MM.1S (cell line): Measurements from ENCODE around the gene PISD.
A peak's percentile ranks its signal among the peaks of the same experiment; 100 is the strongest.

Experiments
- DNase-seq: peaks from one replicate; pipeline ENCODE4 v3.0.0-alpha.2; 2015
- H2AFZ ChIP-seq: fragments of 300-600 bp; sonication (generic); 2 replicates; pipeline ENCODE4 v1.6.0; 2016; ENCODE audit warnings: antibody characterized with exemption, low read length
- H3F3A ChIP-seq: fragments of 300-600 bp; sonication (generic); 2 replicates; pipeline ENCODE4 v1.6.1; 2016; ENCODE audit warnings: mild to moderate bottlenecking, antibody characterized with exemption, low read length, moderate library complexity, mixed read lengths; ENCODE audit not compliant: insufficient read depth
- H3K27ac ChIP-seq: fragments of 300-600 bp; sonication (generic); 2 replicates; pipeline ENCODE4 v1.5.1; 2016; ENCODE audit warnings: mild to moderate bottlenecking, low read length
- H3K27me3 ChIP-seq: fragments of 300-600 bp; sonication (generic); replicated peaks from 2 replicates; pipeline ENCODE4 v1.6.0; 2016; ENCODE audit warnings: low read length; ENCODE audit not compliant: insufficient read depth
- H3K36me3 ChIP-seq: fragments of 300-600 bp; sonication (generic); replicated peaks from 2 replicates; pipeline ENCODE4 v1.6.1; 2016; ENCODE audit warnings: mild to moderate bottlenecking, low read length, mixed read lengths; ENCODE audit not compliant: insufficient read depth
- H3K4me1 ChIP-seq: fragments of 300-600 bp; sonication (generic); 2 replicates; pipeline ENCODE4 v1.6.1; 2016; ENCODE audit warnings: low read length, mixed read lengths
- H3K4me2 ChIP-seq: fragments of 300-600 bp; sonication (generic); 2 replicates; pipeline ENCODE4 v1.6.0; 2016; ENCODE audit warnings: low read depth, low read length
- H3K4me3 ChIP-seq: fragments of 300-600 bp; sonication (generic); 2 replicates; pipeline ENCODE4 v1.5.1; 2016; ENCODE audit warnings: low read length, mixed read lengths
- H3K79me2 ChIP-seq: fragments of 300-600 bp; sonication (generic); 2 replicates; pipeline ENCODE4 v1.6.1; 2016; ENCODE audit warnings: mixed run types, low read length, mixed read lengths
- H3K9ac ChIP-seq: fragments of 300-600 bp; sonication (generic); 2 replicates; pipeline ENCODE4 v1.6.1; 2016; ENCODE audit warnings: low read length, mixed read lengths
- H3K9me2 ChIP-seq: fragments of 300-600 bp; sonication (generic); replicated peaks from 2 replicates; pipeline ENCODE4 v1.6.1; 2016; ENCODE audit warnings: mild to moderate bottlenecking, low read length, mixed read lengths; ENCODE audit not compliant: insufficient read depth
- H3K9me3 ChIP-seq: fragments of 300-600 bp; sonication (generic); replicated peaks from 2 replicates; pipeline ENCODE4 v1.6.1; 2016; ENCODE audit warnings: mild to moderate bottlenecking, low read length, mixed read lengths; ENCODE audit not compliant: insufficient read depth
- H4K20me1 ChIP-seq: fragments of 300-600 bp; sonication (generic); 2 replicates; pipeline ENCODE4 v1.6.1; 2016; ENCODE audit warnings: mild to moderate bottlenecking, low read length, moderate library complexity, mixed read lengths; ENCODE audit not compliant: insufficient read depth
- EZH2 ChIP-seq: fragments of 300-600 bp; sonication (generic); optimal IDR thresholded peaks from 2 replicates; pipeline ENCODE3; 2017; ENCODE audit warnings: low read depth, mild to moderate bottlenecking, antibody characterized with exemption, low read length, mixed read lengths
- EZH2phosphoT487 ChIP-seq: fragments of 300-600 bp; sonication (generic); IDR thresholded peaks from 2 replicates; pipeline ENCODE4 v1.6.1; 2018; ENCODE audit warnings: antibody characterized with exemption, low read length
- TF ChIP-seq, protein P1 (sequence below): fragments of 300-600 bp; sonication (generic); IDR thresholded peaks from 2 replicates; pipeline ENCODE4 v1.5.1; 2016; ENCODE audit warnings: antibody characterized with exemption, low read length, mixed read lengths

The PISD gene

DNA sequence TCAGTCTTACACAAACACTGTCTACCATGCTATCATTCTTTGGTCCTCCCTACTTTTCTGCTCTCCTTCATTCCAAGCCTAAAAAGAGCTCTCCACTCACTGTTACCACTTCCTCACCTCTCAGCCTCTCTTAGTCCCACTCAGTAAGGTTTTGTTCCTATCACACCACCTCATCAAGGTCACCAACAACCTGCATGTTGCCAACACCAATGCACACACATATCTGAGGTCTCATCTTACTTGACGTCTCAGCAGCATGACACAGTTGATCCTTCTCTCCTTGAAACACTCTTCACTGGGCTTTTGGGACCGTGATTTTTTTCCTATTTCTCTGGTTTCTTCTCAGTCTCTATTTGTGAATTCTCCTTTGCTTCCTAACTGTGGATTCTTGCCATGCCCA lies 8.1 kb downstream of the PISD start:
- DNase-seq, result no peak
- Histone ChIP-seq H4K20me1 (0 out of 2 replicates have a peak, but pooled peaks cover 3% of the 10 kb centered on the region), H3K9ac (no peak overlapping the region), H3K27me3 (no peaks in the 10 kb centered on the region), H3K9me2 (no peaks in the 10 kb centered on the region), H3K9me3 (no peaks in the 10 kb centered on the region), H3F3A (0 out of 2 replicates have a peak, but pooled peaks cover 3% of the 10 kb centered on the region), H3K36me3 (0 out of 2 replicates have a peak, but pooled peaks cover 3% of the 10 kb centered on the region), H3K4me3 (no peak overlapping the region), H3K4me1 (0 out of 2 replicates have a peak, but pooled peaks cover 9% of the 10 kb centered on the region), H3K79me2 (peaks cover 91% of the 10 kb centered on the region), H2AFZ (no peak overlapping the region), H3K4me2 (no peak overlapping the region), H3K27ac (no peak overlapping the region)
- TF ChIP-seq EZH2phosphoT487 (no peak), EZH2 (no peak)
- TF ChIP-seq, protein P1, sequence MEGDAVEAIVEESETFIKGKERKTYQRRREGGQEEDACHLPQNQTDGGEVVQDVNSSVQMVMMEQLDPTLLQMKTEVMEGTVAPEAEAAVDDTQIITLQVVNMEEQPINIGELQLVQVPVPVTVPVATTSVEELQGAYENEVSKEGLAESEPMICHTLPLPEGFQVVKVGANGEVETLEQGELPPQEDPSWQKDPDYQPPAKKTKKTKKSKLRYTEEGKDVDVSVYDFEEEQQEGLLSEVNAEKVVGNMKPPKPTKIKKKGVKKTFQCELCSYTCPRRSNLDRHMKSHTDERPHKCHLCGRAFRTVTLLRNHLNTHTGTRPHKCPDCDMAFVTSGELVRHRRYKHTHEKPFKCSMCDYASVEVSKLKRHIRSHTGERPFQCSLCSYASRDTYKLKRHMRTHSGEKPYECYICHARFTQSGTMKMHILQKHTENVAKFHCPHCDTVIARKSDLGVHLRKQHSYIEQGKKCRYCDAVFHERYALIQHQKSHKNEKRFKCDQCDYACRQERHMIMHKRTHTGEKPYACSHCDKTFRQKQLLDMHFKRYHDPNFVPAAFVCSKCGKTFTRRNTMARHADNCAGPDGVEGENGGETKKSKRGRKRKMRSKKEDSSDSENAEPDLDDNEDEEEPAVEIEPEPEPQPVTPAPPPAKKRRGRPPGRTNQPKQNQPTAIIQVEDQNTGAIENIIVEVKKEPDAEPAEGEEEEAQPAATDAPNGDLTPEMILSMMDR, result no peak

DNA sequence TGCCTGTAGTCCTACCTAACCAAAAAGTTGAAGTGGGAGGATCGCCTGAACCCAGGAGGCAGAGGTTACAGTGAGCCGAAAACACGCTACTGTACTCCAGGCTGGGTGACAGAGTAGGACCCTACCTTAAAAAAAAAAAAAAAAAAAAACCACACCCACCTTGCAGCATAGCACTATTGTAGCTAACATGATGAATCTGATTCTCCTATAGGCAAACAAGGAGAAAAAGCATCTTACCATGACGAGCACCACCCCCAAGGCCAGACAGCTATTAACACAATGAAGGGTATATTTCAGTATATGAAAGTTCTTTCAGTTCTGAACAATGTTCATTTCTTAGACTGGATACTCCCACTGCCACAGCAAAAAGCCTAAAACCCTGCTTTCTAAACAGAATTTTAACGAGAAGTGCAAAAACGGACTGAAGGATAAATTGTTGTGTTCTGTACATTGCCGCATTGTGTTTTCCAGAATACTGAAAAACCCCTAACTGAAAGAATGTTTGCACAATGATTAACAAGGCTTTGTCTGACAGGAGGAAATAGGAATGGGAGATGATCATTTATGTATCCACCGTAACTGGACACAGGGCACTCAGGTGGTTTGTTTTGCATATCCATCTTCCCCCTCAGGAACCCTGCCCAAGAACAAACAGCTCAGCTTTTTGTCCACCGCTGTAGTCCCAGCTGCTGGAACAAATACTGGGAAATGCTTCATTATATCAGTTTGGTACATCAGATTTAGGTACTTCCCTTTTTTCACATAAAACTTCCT lies 8.9 kb downstream of the PISD start:
- Histone ChIP-seq H3K9me2 (no peaks in the 10 kb centered on the region), H3K9ac (no peak overlapping the region)

DNA sequence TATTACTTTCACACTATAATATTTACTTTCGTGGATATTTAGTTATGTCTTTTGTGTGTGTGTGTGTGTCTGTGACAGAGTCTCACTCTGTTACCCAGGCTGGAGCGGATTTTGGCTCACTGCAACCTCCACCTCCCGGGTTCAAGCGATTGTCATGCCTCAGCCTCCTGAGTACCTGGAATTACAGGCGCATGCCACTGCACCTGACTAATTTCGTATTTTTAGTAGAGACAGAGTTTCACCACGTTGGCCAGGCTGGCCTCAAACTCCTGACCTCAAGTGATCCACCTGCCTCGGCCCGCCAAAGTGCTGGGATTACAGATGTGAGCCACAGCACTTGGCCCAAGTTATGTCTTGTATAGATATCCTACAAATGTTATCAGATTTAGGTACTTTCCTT lies 9.9 kb downstream of the PISD start:
- Histone ChIP-seq H3K9me2 (no peaks in the 10 kb centered on the region), H2AFZ (no peak overlapping the region), H3K4me1 (0 out of 2 replicates have a peak, but pooled peaks cover 9% of the 10 kb centered on the region), H3K36me3 (0 out of 2 replicates have a peak, but pooled peaks cover 3% of the 10 kb centered on the region), H3K79me2 (peaks cover 78% of the 10 kb centered on the region), H4K20me1 (no peaks in the 10 kb centered on the region), H3K4me3 (no peak overlapping the region), H3K9me3 (no peaks in the 10 kb centered on the region), H3K27me3 (no peaks in the 10 kb centered on the region), H3K27ac (no peak overlapping the region), H3F3A (0 out of 2 replicates have a peak, but pooled peaks cover 3% of the 10 kb centered on the region), H3K9ac (no peak overlapping the region), H3K4me2 (0 out of 2 replicates have a peak overlapping the region, but pooled peaks have one; percentile 0)
- DNase-seq, result no peak
- TF ChIP-seq EZH2phosphoT487 (no peak), EZH2 (no peak)
- TF ChIP-seq, protein P1, result no peak

More for the DNA sequence above, 8.9 kb downstream of the PISD start:
- H3F3A ChIP-seq, result 0 out of 2 replicates have a peak, but pooled peaks cover 3% of the 10 kb centered on the region
- H4K20me1 ChIP-seq, result 0 out of 2 replicates have a peak, but pooled peaks cover 1% of the 10 kb centered on the region
- H3K36me3 ChIP-seq, result 0 out of 2 replicates have a peak, but pooled peaks cover 3% of the 10 kb centered on the region
- H3K4me2 ChIP-seq, result no peak overlapping the region
- TF ChIP-seq EZH2 (no peak), EZH2phosphoT487 (no peak)
- TF ChIP-seq, protein P1, result no peak
- peaks cover 87% of the 10 kb centered on the region for H3K79me2 ChIP-seq
- no peaks in the 10 kb centered on the region for H3K9me3 ChIP-seq
- DNase-seq, result no peak
- H3K27me3 ChIP-seq, result no peaks in the 10 kb centered on the region
- H3K27ac ChIP-seq, result no peak overlapping the region
- no peak overlapping the region for H3K4me3 ChIP-seq
- 0 out of 2 replicates have a peak, but pooled peaks cover 9% of the 10 kb centered on the region for H3K4me1 ChIP-seq
- H2AFZ ChIP-seq, result no peak overlapping the region
